Renal cortex interstitium (tissue), 11 donors: ENCODE measurements around the gene PKD1L1. TPM values are rescaled to one million over a fixed set of nuclear protein-coding genes. Genes with fewer than 3 reads are reported as not detected.
"Not testable (repeated sequence)": the region's sequence is repeated elsewhere in the genome, so short reads cannot be mapped to it uniquely, and the experiment has no call there.

Source experiments
- DNase-seq, 11 donors: peaks; one replicate each; pipeline ENCODE4 v3.0.0-alpha.2; 2013; ENCODE audit warnings: low read depth in 9 of 11, low spot score in 4 of 11; ENCODE audit errors: extremely low read depth in 1 of 11
- polyA plus RNA-seq, 3 donors: library from polyadenylated mRNA; unstranded; fragments of 120-200 nt; gene quantifications; one replicate each; pipeline ENCODE4 v1.2.1, GENCODE V29; 2013; ENCODE audit not compliant: insufficient read length in 3 of 3

PKD1L1 gene
- polyA plus RNA-seq, 3 donors, result 0.22 to 0.50 (median 0.30) TPM

- no peak for DNase-seq
These were observed 182.8 kb downstream of the PKD1L1 start for GRCh38 chr7:47765373-47765979.

DNA sequence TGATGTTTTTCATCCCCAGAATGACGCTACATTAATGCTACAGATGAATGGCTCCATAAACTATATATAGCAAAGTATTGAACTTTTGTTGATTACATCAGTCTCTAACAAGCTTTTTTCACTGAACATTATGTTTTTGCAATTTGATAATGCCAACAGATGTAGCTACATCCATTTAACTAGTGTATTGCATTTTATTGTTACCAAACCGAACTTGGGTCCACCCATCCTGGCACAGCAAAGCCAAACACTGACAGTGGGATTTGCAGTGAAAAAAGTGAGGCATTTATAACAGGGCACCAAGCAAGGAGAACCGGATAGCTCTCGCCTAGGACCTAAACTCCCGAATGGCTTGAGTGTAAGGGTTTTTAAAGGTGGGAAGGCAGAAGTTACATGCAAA is 183.5 kb downstream of the PKD1L1 start:
- no peak for DNase-seq

- DNase-seq, result no peak
These were observed 184.9 kb downstream of the PKD1L1 start for GRCh38 chr7:47763063-47763974.

- no peak for DNase-seq
These were observed 185.6 kb downstream of the PKD1L1 start for GRCh38 chr7:47762746-47763062.

DNA sequence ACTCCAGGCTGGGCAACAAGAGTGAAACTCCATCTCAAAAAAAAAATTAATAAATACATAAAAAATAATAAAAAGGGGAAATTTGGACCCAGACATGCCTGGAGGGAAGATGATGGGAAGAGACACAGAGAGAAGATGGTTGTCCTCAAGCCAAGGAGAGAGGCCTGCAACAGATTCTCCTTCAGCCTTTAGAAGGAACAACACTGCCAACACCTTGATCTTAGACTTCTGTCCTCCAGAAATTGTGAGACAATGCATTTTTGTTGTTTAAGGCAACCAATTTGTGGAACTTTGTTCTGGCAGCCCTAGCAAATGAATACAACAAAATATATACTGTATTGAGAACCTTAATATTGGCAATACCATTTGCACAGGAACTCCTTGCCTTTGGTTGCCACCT is 186.1 kb downstream of the PKD1L1 start:
- DNase-seq, result no peak

- no peak for DNase-seq
These were observed 189.1 kb downstream of the PKD1L1 start for GRCh38 chr7:47759056-47759706.

- no peak for DNase-seq
These were observed 189.7 kb downstream of the PKD1L1 start for GRCh38 chr7:47758546-47758945.

DNA sequence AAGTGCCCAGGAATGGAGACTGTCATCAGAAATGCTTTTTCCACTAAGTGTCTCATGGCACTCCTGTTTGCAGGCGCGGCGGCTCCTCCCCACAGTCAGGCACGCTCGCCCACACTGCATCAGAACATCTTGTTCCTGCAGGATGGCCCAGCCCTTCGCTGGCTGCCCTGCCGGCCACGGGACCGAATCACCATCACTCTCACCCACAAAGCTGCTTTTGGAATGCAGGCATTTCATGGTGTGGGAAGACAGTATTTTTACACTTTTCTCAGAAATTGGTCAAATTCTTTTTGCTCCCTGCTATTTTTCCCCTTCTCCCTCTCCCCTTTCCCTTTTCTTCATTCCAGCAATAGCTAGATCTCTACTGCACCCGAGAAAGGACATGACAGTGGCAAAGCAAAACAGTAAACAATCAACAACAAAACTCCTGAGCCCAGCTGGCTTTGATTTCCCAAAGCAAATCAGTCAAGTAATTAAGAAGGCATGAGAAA is 190.3 kb downstream of the PKD1L1 start:
- no peak for DNase-seq

GRCh38 chr7:47756636-47757035 is 191.6 kb downstream of the PKD1L1 start:
- no peak for DNase-seq

DNA sequence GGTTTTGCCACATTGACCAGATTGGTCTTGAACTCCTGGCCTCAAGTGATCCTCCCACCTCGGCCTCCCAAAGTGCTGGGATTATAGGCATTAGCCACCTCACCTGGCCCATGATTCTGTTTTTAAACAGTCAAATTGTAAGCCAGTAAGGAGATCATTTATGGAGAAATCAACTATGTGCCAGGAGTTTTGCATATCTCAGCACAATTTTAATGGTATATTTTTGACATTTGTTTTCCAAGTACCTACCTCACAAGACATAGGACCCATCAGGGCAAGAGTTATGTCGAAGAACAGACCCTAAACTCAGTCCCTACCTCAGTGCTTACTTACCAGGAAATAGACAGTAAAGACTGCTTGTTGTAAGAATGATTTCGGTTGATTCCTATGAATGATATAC is 193.0 kb downstream of the PKD1L1 start:
- no peak for DNase-seq

DNA sequence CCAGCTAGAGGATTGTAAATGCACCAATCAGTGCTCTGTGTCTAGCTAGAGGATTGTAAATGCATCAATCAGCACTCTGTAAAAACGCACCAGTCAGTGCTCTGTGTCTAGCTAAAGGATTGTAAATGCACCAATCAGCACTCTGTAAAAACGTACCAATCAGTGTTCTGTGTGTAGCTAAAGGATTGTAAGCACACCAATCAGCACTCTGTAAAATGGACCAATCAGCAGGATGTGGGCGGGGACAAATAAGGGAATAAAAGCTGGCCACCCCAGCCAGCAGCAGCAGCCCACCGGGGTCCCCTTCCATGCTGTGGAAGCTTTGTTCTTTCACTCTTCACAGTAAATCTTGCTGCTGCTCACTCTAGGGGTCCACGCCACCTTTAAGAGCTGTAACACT is 196.5 kb downstream of the PKD1L1 start:
- not testable (repeated sequence) for DNase-seq

DNA sequence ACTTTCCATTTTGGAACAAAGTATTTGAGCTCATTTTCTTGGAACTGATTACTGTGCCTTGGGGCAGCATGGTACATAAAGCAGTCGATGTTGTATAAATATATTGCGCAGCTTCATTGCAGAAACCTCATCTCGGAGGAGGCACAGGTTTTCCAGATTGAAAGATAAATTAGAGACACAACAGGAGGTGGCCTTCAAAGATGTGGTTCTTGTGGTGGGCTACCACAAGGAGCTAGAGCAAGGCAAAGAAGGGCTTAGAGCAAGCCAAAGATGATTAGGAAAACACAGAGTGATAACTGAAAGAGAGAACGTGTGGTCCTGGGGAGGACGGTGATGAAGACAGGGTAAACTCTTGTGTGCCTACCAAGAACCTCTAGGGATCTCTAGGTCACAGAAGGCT is 197.2 kb downstream of the PKD1L1 start:
- DNase-seq, result no peak

GRCh38 chr7:47748041-47748440 is 200.2 kb downstream of the PKD1L1 start:
- no peak for DNase-seq

DNA sequence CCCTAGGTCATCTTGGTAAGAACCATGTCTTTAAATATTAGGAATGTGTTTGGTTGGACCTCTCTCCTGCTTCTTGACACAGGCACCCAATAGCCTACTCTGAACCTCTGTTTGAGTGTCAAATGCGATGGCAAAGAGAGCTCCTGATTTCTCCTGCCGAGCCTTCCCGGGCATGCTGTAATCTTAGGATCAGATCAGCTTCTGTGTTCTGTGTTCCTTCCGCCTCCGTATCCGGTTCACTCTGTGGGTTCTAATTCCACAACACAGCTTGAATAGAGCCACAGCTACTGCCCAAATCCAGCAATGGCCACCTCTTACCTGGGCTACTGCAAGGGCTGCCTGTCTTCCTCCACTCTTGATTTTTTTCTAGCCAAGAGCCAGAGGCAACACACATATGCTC is 201.1 kb downstream of the PKD1L1 start:
- DNase-seq, result no peak

DNA sequence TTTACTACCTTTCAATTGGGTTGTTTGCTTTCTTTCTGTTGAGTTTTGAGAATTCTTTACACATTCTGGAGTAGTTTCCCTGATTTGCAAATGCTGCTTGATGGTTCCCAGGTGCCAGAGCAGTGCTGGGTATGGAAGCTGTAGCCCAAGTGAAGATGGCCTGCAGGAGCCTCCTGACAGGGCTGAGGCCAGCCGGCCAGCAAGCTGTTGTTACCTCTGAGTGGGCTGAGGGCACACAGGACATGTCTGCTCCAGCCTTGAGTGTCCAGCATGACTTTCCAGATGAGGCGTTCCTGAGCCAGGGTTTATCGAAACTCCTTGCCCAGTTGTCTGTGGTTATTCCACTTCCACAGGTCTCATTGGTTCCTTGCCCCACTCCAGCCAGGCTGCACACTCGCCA is 201.8 kb downstream of the PKD1L1 start:
- no peak for DNase-seq

DNA sequence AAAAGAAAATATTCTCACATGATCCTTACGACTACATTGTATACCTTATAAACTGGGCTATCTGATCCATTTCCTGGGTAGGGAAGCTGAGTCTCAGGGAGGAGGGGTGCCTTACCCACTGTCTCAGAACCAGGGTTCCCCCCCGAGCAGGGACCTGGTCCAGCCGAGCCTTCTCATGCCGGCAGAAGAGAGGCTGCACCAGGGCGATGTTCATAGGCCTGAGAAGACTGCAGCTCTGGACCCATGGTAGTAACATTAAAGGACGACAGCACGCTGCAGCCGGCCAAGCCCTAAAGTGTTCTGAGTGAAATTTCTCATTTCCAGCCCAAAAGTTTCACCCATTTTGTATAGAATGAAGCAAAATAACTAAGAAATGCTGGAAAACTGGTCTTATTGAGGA is 203.4 kb downstream of the PKD1L1 start:
- DNase-seq, result no peak

- DNase-seq, result no peak
These were observed 204.2 kb downstream of the PKD1L1 start for GRCh38 chr7:47743965-47744591.

DNA sequence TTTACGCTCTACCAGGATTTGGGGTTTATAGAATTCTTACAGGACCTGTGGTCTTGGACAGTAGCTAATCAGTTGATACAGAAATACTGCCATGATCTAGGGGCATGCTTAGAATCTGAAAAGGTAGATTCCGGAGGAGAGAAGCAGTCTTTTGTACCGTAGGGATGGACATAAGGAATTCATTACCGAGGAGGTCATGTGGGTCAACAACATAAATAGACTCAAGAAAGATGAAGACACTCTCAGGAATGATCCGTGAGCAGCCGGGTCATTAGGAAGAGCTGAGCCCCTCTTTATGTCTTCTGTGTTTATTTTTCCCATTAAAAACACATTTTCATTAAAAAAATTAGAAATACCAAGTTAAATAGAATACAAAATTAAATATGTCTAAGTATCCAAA is 206.3 kb downstream of the PKD1L1 start:
- no peak for DNase-seq

- no peak for DNase-seq
These were observed 208.4 kb downstream of the PKD1L1 start for GRCh38 chr7:47739891-47740290.
